ENCODE results near the gene GALNT5.

- TF ChIP-seq CTCF (IDR thresholded peaks at IDR 0.05) (no peak), POLR2A (IDR thresholded peaks at IDR 0.05; ENCODE audit: low read depth) (no peak), EP300 (IDR thresholded peaks at IDR 0.05) (no peak)
Measured at GRCh38 chr2:157250836-157251235, 6.7 kb upstream of the GALNT5 start.

All from esophagus muscularis mucosa (tissue), 4 donors.